ENCODE measurements around the gene ADAM17.
"Not testable (repeated sequence)": the region's sequence is repeated elsewhere in the genome, so short reads cannot be mapped to it uniquely, and the experiment has no call there.

GRCh38 chr2:9513946-9514345 lies 41.7 kb downstream of the ADAM17 start:
- not testable (repeated sequence) for TF ChIP-seq ZBTB26 (CRISPR knock-in tag; IDR thresholded peaks at IDR 0.05; ENCODE audit: borderline replicate concordance); ZBTB7A (CRISPR knock-in tag; IDR thresholded peaks at IDR 0.05); E2F1 (CRISPR knock-in tag; IDR thresholded peaks at IDR 0.05); ZNF317 (CRISPR knock-in tag; IDR thresholded peaks at IDR 0.05); CTCF (CRISPR knock-in tag; IDR thresholded peaks at IDR 0.05); TEAD2 (CRISPR knock-in tag; IDR thresholded peaks at IDR 0.05); EP300 (IDR thresholded peaks at IDR 0.05; ENCODE audit: low read depth in 2 of 2, low read length in 2 of 2); EP300 (CRISPR knock-in tag; IDR thresholded peaks at IDR 0.05; ENCODE audit: borderline replicate concordance); USF2 (IDR thresholded peaks at IDR 0.05; ENCODE audit: low read depth, low read length); USF2 (CRISPR knock-in tag; IDR thresholded peaks at IDR 0.05; ENCODE audit: borderline replicate concordance); FLYWCH1 (CRISPR knock-in tag; IDR thresholded peaks at IDR 0.05); ZC3H13 (CRISPR knock-in tag; IDR thresholded peaks at IDR 0.05); MAFF (IDR thresholded peaks at IDR 0.05; ENCODE audit: low read depth, low read length); SETDB1 (CRISPR knock-in tag; IDR thresholded peaks at IDR 0.05; ENCODE audit: borderline replicate concordance)
